B cell (primary cell): ENCODE results near the gene ZNF423. TPM values are rescaled to one million over a fixed set of nuclear protein-coding genes. Genes with fewer than 3 reads are reported as not detected.

Source experiments
- ATAC-seq: fragments of 200-7000 bp; cut with Tn5 transposase; one replicate; pipeline ENCODE4 v1.10.0; 2021; ENCODE audit warnings: low read depth, mild to moderate bottlenecking, moderate number of reproducible peaks, moderate library complexity
- CTCF ChIA-PET: fragments of 350-600 bp; sonication (Branson Sonifier 250); formaldehyde crosslinking; loops from one replicate; lab custom pipeline; 2021; ENCODE audit warnings: antibody characterized with exemption, inconsistent platforms; lab: Charles Lee
- POLR2A ChIA-PET: fragments of 350-600 bp; sonication (Branson Sonifier 250); formaldehyde crosslinking; loops from one replicate; lab custom pipeline; 2021; ENCODE audit warnings: antibody characterized with exemption; lab: Charles Lee
- DNase-seq: peaks from one replicate; pipeline ENCODE4 v3.0.0; 2013
- H2AFZ ChIP-seq: 2 replicates; pipeline ENCODE4 v1.6.1; 2012; ENCODE audit warnings: mild to moderate bottlenecking, low read depth, low read length; ENCODE audit not compliant: insufficient read depth, poor library complexity, severe bottlenecking
- H3K27ac ChIP-seq, 2 donors: 1 replicate in 1 of 2; 2 replicates in 1 of 2; pipeline ENCODE4 v1.5.1; 2012 to 2013; ENCODE audit warnings: low read length in 2 of 2, mild to moderate bottlenecking in 2 of 2, moderate library complexity in 1 of 2
- H3K27me3 ChIP-seq, 4 experiments: fragments of 200-600 bp in 1 of 4; sonication (generic) in 1 of 4; replicated peaks in 1 of 4; 1 replicate in 2 of 4; 2 replicates in 2 of 4; pipeline versions ENCODE4 v1.6.1 to v1.7.0; 2013 to 2016; ENCODE audit warnings: low read length in 3 of 4, mild to moderate bottlenecking in 2 of 4, mixed read lengths in 1 of 4, moderate library complexity in 1 of 4; ENCODE audit not compliant: insufficient read depth in 4 of 4, control insufficient read depth in 3 of 4; ENCODE audit errors: control extremely low read depth in 1 of 4
- H3K36me3 ChIP-seq, 2 experiments: replicated peaks in 1 of 2; 1 replicate in 1 of 2; 2 replicates in 1 of 2; pipeline versions ENCODE4 v1.6.1 to v1.7.1; 2013; ENCODE audit warnings: low read length in 1 of 2; ENCODE audit not compliant: insufficient read depth in 2 of 2, control insufficient read depth in 1 of 2; ENCODE audit errors: control extremely low read depth in 1 of 2, extremely low read depth in 1 of 2
- H3K4me1 ChIP-seq, 2 donors: fragments of 200-600 bp in 1 of 2; sonication (generic) in 1 of 2; 1 replicate in 1 of 2; 2 replicates in 1 of 2; pipeline versions ENCODE4 v1.5.1 to v1.6.1; 2013 to 2017; ENCODE audit warnings: low read length in 2 of 2; ENCODE audit not compliant: control insufficient read depth in 2 of 2, insufficient read depth in 2 of 2
- H3K4me2 ChIP-seq: replicated peaks from 2 replicates; pipeline ENCODE3; 2012; ENCODE audit warnings: mild to moderate bottlenecking, low read depth, low read length; ENCODE audit not compliant: poor library complexity, severe bottlenecking
- H3K4me3 ChIP-seq, 5 experiments: fragments of 200-600 bp in 1 of 5; sonication (generic) in 1 of 5; 1 replicate in 3 of 5; 2 replicates in 2 of 5; pipeline versions ENCODE4 v1.5.1 to v1.7.0; 2011 to 2016; ENCODE audit warnings: low read length in 4 of 5, mild to moderate bottlenecking in 4 of 5, low read depth in 2 of 5, control low read depth in 1 of 5, moderate library complexity in 1 of 5; ENCODE audit not compliant: insufficient read depth in 1 of 5; ENCODE audit errors: control extremely low read depth in 1 of 5, extremely low read depth in 1 of 5
- H3K79me2 ChIP-seq: fragments of 200-600 bp; sonication (generic); one replicate; pipeline ENCODE4 v1.6.0; 2016; ENCODE audit warnings: low read length; ENCODE audit not compliant: control insufficient read depth, insufficient read depth
- H3K9ac ChIP-seq: fragments of 200-600 bp; sonication (generic); 2 replicates; pipeline ENCODE4 v1.6.1; 2017; ENCODE audit warnings: mild to moderate bottlenecking, low read length, moderate library complexity
- H3K9me3 ChIP-seq, 3 donors: one replicate each; pipeline versions ENCODE4 v1.6.1 to v1.7.1; 2013; ENCODE audit warnings: low read length in 2 of 3; ENCODE audit not compliant: control insufficient read depth in 2 of 3, insufficient read depth in 1 of 3; ENCODE audit errors: control extremely low read depth in 1 of 3
- H4K20me1 ChIP-seq: 2 replicates; pipeline ENCODE4 v1.6.0; 2012; ENCODE audit warnings: mild to moderate bottlenecking, low read length; ENCODE audit not compliant: insufficient read depth, control insufficient read depth, poor library complexity, severe bottlenecking
- H3K27ac Mint-ChIP-seq: one replicate; pipeline ENCODE4 v1.8.0; 2021; ENCODE audit warnings: mixed read lengths
- H3K27me3 Mint-ChIP-seq: one replicate; pipeline ENCODE4 v1.8.0; 2021; ENCODE audit warnings: mixed read lengths
- H3K4me1 Mint-ChIP-seq: one replicate; pipeline ENCODE4 v1.8.0; 2021; ENCODE audit warnings: mixed read lengths
- H3K4me3 Mint-ChIP-seq: one replicate; pipeline ENCODE4 v1.8.0; 2021; ENCODE audit warnings: mixed read lengths
- H3K9me3 Mint-ChIP-seq: one replicate; pipeline ENCODE4 v1.8.0; 2022; ENCODE audit warnings: mixed read lengths; ENCODE audit not compliant: insufficient read depth
- CTCF ChIP-seq: fragments of 200-600 bp; IDR thresholded peaks from one replicate; pipeline ENCODE4 v1.8.0; 2022; ENCODE audit warnings: antibody characterized with exemption, mild to moderate bottlenecking
- EZH2 ChIP-seq: IDR thresholded peaks from 2 replicates; pipeline ENCODE4 v1.6.1; 2012; ENCODE audit warnings: borderline replicate concordance, low read depth, mild to moderate bottlenecking, moderate library complexity, low read length; ENCODE audit not compliant: insufficient read depth, poor library complexity, severe bottlenecking
- WGBS: methylation state at CpG from one replicate; pipeline ENCODE4 v1.1.5; 2013; ENCODE audit warnings: missing lambda C conversion rate; ENCODE audit not compliant: insufficient coverage; 5-methylcytosine and 5-hydroxymethylcytosine counted together
- intact Hi-C: fragments of 100-400 bp; cut with micrococcal nuclease; formaldehyde crosslinking; loops from one replicate; pipeline ENCODE4 v1.10.0; 2022
- polyA plus RNA-seq: library from polyadenylated mRNA; depleted of rRNA; stranded (reverse); fragments of >200 nt; gene quantifications from 2 replicates; pipeline ENCODE4 v1.2.3, GENCODE V29; 2012
- total RNA-seq, 2 donors: library from RNA; stranded (reverse); fragments of 120-200 nt in 1 of 2; gene quantifications; 1 replicate in 1 of 2; 2 replicates in 1 of 2; pipeline versions ENCODE4 v1.2.3 to v1.2.4, GENCODE V29; 2013 to 2022

ZNF423 gene
- total and polyA plus RNA-seq, 2 donors (not counting 1 experiment from before 2014, with no cell fraction given): not detected

GRCh38 chr16:49867234-49867633 lies 11.3 kb upstream of the ZNF423 start:
- no peak overlapping the region for H3K9ac ChIP-seq
- no peak overlapping the region for H3K4me3 ChIP-seq
- H4K20me1 ChIP-seq: no peaks in the 10 kb centered on the region
- Mint-ChIP-seq H3K27ac (no peak overlapping the region), H3K4me3 (no peak overlapping the region), H3K27me3 (peaks cover 12% of the 10 kb centered on the region), H3K9me3 (no peaks in the 10 kb centered on the region), H3K4me1 (no peaks in the 10 kb centered on the region)
- no peaks in the 10 kb centered on the region for H3K9me3 ChIP-seq
- ATAC-seq (no peak), DNase-seq (no peak)
- POLR2A ChIA-PET: no interaction called here
- WGBS: no CpG with 5 or more reads among the region's 2 CpGs
- intact Hi-C loops: no loop called here
- no peak overlapping the region for H3K27ac ChIP-seq
- TF ChIP-seq CTCF: no peak
- no peak for TF ChIP-seq EZH2
- H3K4me2 ChIP-seq: no peak overlapping the region
- CTCF ChIA-PET: no interaction called here
- H3K79me2 ChIP-seq: no peaks in the 10 kb centered on the region
- H3K36me3 ChIP-seq: no peaks in the 10 kb centered on the region
- no peaks in the 10 kb centered on the region for H3K4me1 ChIP-seq
- H2AFZ ChIP-seq: no peak overlapping the region
- peaks cover 0 to 2% (median 0%) of the 10 kb centered on the region in 4 experiments for H3K27me3 ChIP-seq

GRCh38 chr16:49866595-49867071 lies 10.7 kb upstream of the ZNF423 start:
- TF ChIP-seq EZH2 (no peak), CTCF (no peak)
- no peaks in the 10 kb centered on the region for H3K4me1 ChIP-seq
- H3K4me1 Mint-ChIP-seq: no peaks in the 10 kb centered on the region
- H3K4me2 ChIP-seq: no peak overlapping the region
- ChIA-PET CTCF (no interaction called here), POLR2A (no interaction called here)
- intact Hi-C loops: no loop called here
- no peak overlapping the region for H3K9ac ChIP-seq
- H3K9me3 ChIP-seq: no peaks in the 10 kb centered on the region
- no peaks in the 10 kb centered on the region for H3K9me3 Mint-ChIP-seq
- H3K27me3 ChIP-seq: peaks cover 0 to 2% (median 0%) of the 10 kb centered on the region in 4 experiments
- H3K27ac ChIP-seq: no peak overlapping the region
- no peak overlapping the region for H3K4me3 ChIP-seq
- no peak for ATAC-seq
- H3K36me3 ChIP-seq: no peaks in the 10 kb centered on the region
- H2AFZ ChIP-seq: no peak overlapping the region
- no peaks in the 10 kb centered on the region for H3K79me2 ChIP-seq
- 94% methylated on average over 7 of the region's 14 CpGs for WGBS
- H3K4me3 Mint-ChIP-seq: no peak overlapping the region
- no peak for DNase-seq
- no peaks in the 10 kb centered on the region for H4K20me1 ChIP-seq
- peaks cover 12% of the 10 kb centered on the region for H3K27me3 Mint-ChIP-seq
- no peak overlapping the region for H3K27ac Mint-ChIP-seq
